ENCODE measurements around the gene HTR6. TPM values are rescaled to one million over a fixed set of nuclear protein-coding genes. Genes with fewer than 3 reads are reported as not detected.

Gene HTR6
- total RNA-seq, 1 donor from 2014 or later: 0.11 TPM

GRCh38 chr1:19665186-19665495, 466 bp downstream of the HTR6 start:
- H3K27ac Mint-ChIP-seq (ENCODE audit: unreplicated experiment): no peak overlapping the region
- Histone ChIP-seq H3K9ac (ENCODE audit: low read length) (no peak overlapping the region), H4K20me1 (ENCODE audit: insufficient read depth, low read length) (peaks cover 13% of the 10 kb centered on the region), H3K4me3 (ENCODE audit: insufficient read depth, low read depth, low read length) (no peak overlapping the region), H3K4me2 (ENCODE audit: low read length) (peak overlapping the region; percentile 74), H3K4me1 (ENCODE audit: insufficient read depth, low read length) (no peaks in the 10 kb centered on the region), H2AFZ (ENCODE audit: low read depth, low read length) (no peak overlapping the region), H3K36me3 (ENCODE audit: insufficient read depth, low read length) (no peaks in the 10 kb centered on the region), H3K9me3 (ENCODE audit: insufficient read depth, low read depth, low read length) (no peaks in the 10 kb centered on the region), H3K27me3 (ENCODE audit: insufficient read depth, low read length) (peaks cover 56% of the 10 kb centered on the region), H3K27ac (ENCODE audit: low read depth, low read length) (no peak overlapping the region), H3K79me2 (ENCODE audit: insufficient read depth, low read length) (no peaks in the 10 kb centered on the region)
- no peaks in the 10 kb centered on the region for H3K4me1 Mint-ChIP-seq (ENCODE audit: low read depth, unreplicated experiment)
- no peaks in the 10 kb centered on the region for H3K9me3 Mint-ChIP-seq (ENCODE audit: unreplicated experiment)
- FAIRE-seq: no peak
- H3K36me3 Mint-ChIP-seq (ENCODE audit: low read depth, unreplicated experiment): peaks cover 2% of the 10 kb centered on the region
- TF ChIP-seq CTCF (IDR thresholded peaks at IDR 0.05; ENCODE audit: insufficient read depth, low read depth, low read length) (no peak), EZH2 (IDR thresholded peaks at IDR 0.05; ENCODE audit: insufficient read depth, low read length) (no peak)
- H3K27me3 Mint-ChIP-seq (ENCODE audit: low read depth, unreplicated experiment): peaks cover 67% of the 10 kb centered on the region
- H3K4me3 Mint-ChIP-seq (ENCODE audit: unreplicated experiment): no peak overlapping the region
- no peak for DNase-seq (ENCODE audit: low read depth)

GRCh38 chr1:19665496-19666465, 1.1 kb downstream of the HTR6 start:
- Histone ChIP-seq H3K27ac (ENCODE audit: low read depth, low read length) (no peak overlapping the region), H3K4me1 (ENCODE audit: insufficient read depth, low read length) (no peaks in the 10 kb centered on the region), H3K79me2 (ENCODE audit: insufficient read depth, low read length) (no peaks in the 10 kb centered on the region), H3K27me3 (ENCODE audit: insufficient read depth, low read length) (peaks cover 58% of the 10 kb centered on the region), H2AFZ (ENCODE audit: low read depth, low read length) (no peak overlapping the region), H3K4me2 (ENCODE audit: low read length) (peak overlapping the region; percentile 74), H4K20me1 (ENCODE audit: insufficient read depth, low read length) (peaks cover 7% of the 10 kb centered on the region), H3K9me3 (ENCODE audit: insufficient read depth, low read depth, low read length) (no peaks in the 10 kb centered on the region), H3K4me3 (ENCODE audit: insufficient read depth, low read depth, low read length) (no peak overlapping the region), H3K9ac (ENCODE audit: low read length) (no peak overlapping the region), H3K36me3 (ENCODE audit: insufficient read depth, low read length) (no peaks in the 10 kb centered on the region)
- peaks cover 70% of the 10 kb centered on the region for H3K27me3 Mint-ChIP-seq (ENCODE audit: low read depth, unreplicated experiment)
- no peak overlapping the region for H3K4me3 Mint-ChIP-seq (ENCODE audit: unreplicated experiment)
- no peaks in the 10 kb centered on the region for H3K9me3 Mint-ChIP-seq (ENCODE audit: unreplicated experiment)
- peaks cover 2% of the 10 kb centered on the region for H3K36me3 Mint-ChIP-seq (ENCODE audit: low read depth, unreplicated experiment)
- peak; percentile 98 for TF ChIP-seq EZH2 (IDR thresholded peaks at IDR 0.05; ENCODE audit: insufficient read depth, low read length)
- TF ChIP-seq CTCF (IDR thresholded peaks at IDR 0.05; ENCODE audit: insufficient read depth, low read depth, low read length): no peak
- no peaks in the 10 kb centered on the region for H3K4me1 Mint-ChIP-seq (ENCODE audit: low read depth, unreplicated experiment)
- no peak for DNase-seq (ENCODE audit: low read depth)
- no peak overlapping the region for H3K27ac Mint-ChIP-seq (ENCODE audit: unreplicated experiment)
- no peak for FAIRE-seq

GRCh38 chr1:19668888-19669287, 4.2 kb downstream of the HTR6 start:
- Histone ChIP-seq H2AFZ (ENCODE audit: low read depth, low read length) (no peak overlapping the region), H3K27me3 (ENCODE audit: insufficient read depth, low read length) (peaks cover 50% of the 10 kb centered on the region), H3K4me1 (ENCODE audit: insufficient read depth, low read length) (no peaks in the 10 kb centered on the region), H4K20me1 (ENCODE audit: insufficient read depth, low read length) (peaks cover 5% of the 10 kb centered on the region), H3K36me3 (ENCODE audit: insufficient read depth, low read length) (no peaks in the 10 kb centered on the region), H3K4me2 (ENCODE audit: low read length) (no peak overlapping the region), H3K4me3 (ENCODE audit: insufficient read depth, low read depth, low read length) (no peak overlapping the region), H3K79me2 (ENCODE audit: insufficient read depth, low read length) (no peaks in the 10 kb centered on the region), H3K9me3 (ENCODE audit: insufficient read depth, low read depth, low read length) (no peaks in the 10 kb centered on the region), H3K9ac (ENCODE audit: low read length) (no peak overlapping the region), H3K27ac (ENCODE audit: low read depth, low read length) (no peak overlapping the region)
- H3K4me3 Mint-ChIP-seq (ENCODE audit: unreplicated experiment): no peak overlapping the region
- TF ChIP-seq EZH2 (IDR thresholded peaks at IDR 0.05; ENCODE audit: insufficient read depth, low read length) (no peak), CTCF (IDR thresholded peaks at IDR 0.05; ENCODE audit: insufficient read depth, low read depth, low read length) (no peak)
- no peak overlapping the region for H3K27ac Mint-ChIP-seq (ENCODE audit: unreplicated experiment)
- peaks cover 2% of the 10 kb centered on the region for H3K36me3 Mint-ChIP-seq (ENCODE audit: low read depth, unreplicated experiment)
- peaks cover 72% of the 10 kb centered on the region for H3K27me3 Mint-ChIP-seq (ENCODE audit: low read depth, unreplicated experiment)
- H3K4me1 Mint-ChIP-seq (ENCODE audit: low read depth, unreplicated experiment): no peaks in the 10 kb centered on the region
- no peaks in the 10 kb centered on the region for H3K9me3 Mint-ChIP-seq (ENCODE audit: unreplicated experiment)
- FAIRE-seq (no peak), DNase-seq (ENCODE audit: low read depth) (no peak)

All from astrocyte (in vitro differentiated cells and primary cell).